HG02759 (cell line): ENCODE measurements around the gene MMP24OS.
A peak's percentile ranks its signal among the peaks of the same experiment; 100 is the strongest.
"Not testable (repeated sequence)": the region's sequence is repeated elsewhere in the genome, so short reads cannot be mapped to it uniquely, and the experiment has no call there.

Source experiments
- ATAC-seq: cut with Tn5 transposase; IDR thresholded peaks from one replicate; pipeline ENCODE4 v1.9.1; 2021; ENCODE audit warnings: mild to moderate bottlenecking, moderate library complexity; ENCODE audit not compliant: unreplicated experiment

Gene MMP24OS

GRCh38 chr20:35277531-35278395, at the start of gene MMP24OS:
Gene MMP24OS (minus strand): TSS chr20:35278122. CDS start chr20:35277929, 193 bp downstream.
- peak; percentile 87 for ATAC-seq

- ATAC-seq, result no peak
Observed at GRCh38 chr20:35327074-35327976, 49.4 kb upstream of the MMP24OS start.

GRCh38 chr20:35326740-35327073, 48.8 kb upstream of the MMP24OS start:
- no peak for ATAC-seq

- ATAC-seq, result no peak
Observed at GRCh38 chr20:35326021-35326739, 48.3 kb upstream of the MMP24OS start.

- no peak for ATAC-seq
Observed at GRCh38 chr20:35325401-35325800, 47.5 kb upstream of the MMP24OS start.

- no peak for ATAC-seq
Observed at GRCh38 chr20:35320396-35321126, 42.6 kb upstream of the MMP24OS start.

- no peak for ATAC-seq
Observed at GRCh38 chr20:35319871-35320197, 41.9 kb upstream of the MMP24OS start.

- ATAC-seq, result no peak
Observed at GRCh38 chr20:35319192-35319870, 41.4 kb upstream of the MMP24OS start.

GRCh38 chr20:35318502-35319157, 40.7 kb upstream of the MMP24OS start:
- ATAC-seq, result no peak

- ATAC-seq, result no peak
Observed at GRCh38 chr20:35317416-35318210, 39.7 kb upstream of the MMP24OS start.

- ATAC-seq, result no peak
Observed at GRCh38 chr20:35316086-35316485, 38.2 kb upstream of the MMP24OS start.

- ATAC-seq, result not testable (repeated sequence)
Observed at GRCh38 chr20:35315632-35316020, 37.7 kb upstream of the MMP24OS start.

GRCh38 chr20:35314816-35315631, 37.1 kb upstream of the MMP24OS start:
- ATAC-seq, result no peak

GRCh38 chr20:35312318-35312717, 34.4 kb upstream of the MMP24OS start:
- ATAC-seq, result no peak

- ATAC-seq, result no peak
Observed at GRCh38 chr20:35311822-35312221, 33.9 kb upstream of the MMP24OS start.

- no peak for ATAC-seq
Observed at GRCh38 chr20:35311409-35311808, 33.5 kb upstream of the MMP24OS start.

GRCh38 chr20:35307666-35308653, 30.0 kb upstream of the MMP24OS start:
- ATAC-seq, result no peak
